ENCODE data around the gene CYP46A1.
A peak's percentile ranks its signal among the peaks of the same experiment; 100 is the strongest.

The CYP46A1 gene

DNA sequence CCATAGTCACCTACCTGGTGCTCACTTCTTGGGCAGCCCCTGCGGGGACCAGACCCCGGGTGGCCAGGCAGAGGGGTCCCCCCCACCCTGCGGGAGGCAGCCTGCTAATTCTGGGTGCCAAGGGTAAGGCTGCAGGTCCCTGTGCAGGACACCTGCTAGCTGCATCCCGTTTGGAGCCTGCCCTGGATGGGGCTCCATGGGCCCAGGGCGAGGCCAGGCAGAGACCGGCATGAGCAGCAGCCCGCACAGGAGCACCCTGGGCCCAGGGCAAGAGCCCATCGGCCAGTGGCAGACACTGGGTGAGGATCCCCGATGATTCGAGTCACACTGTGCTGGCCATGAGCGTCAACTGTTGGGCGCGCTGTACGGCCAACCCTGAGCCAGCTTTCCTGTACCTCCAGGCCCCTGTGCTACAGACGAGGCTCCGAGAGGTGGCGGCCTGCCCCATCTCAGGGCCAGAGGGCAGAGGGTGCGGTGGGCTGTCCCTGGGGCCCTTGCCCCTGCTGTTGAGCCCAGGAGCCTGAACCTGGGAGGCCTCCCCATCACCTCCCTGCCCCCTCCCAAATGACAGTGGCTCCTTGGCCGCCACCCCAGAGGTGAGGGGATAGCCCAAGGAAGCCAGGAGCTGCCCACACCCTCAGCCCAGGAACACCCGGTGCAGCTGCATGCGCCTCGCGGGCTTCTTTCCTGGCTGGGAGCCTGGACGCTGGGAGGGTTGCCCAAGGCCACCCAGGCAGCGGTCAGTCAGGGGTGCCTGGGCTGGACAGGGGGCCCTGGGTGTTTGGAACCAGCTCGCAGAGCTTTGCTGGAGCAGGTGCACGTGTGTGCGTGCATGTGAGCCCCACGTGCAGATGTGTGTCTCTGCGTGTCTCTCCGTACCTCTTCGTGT is 47.7 kb downstream of the CYP46A1 start:
- ATAC-seq, result no peak

- no peak for ATAC-seq
Observed at GRCh38 chr14:99732436-99733210, 48.5 kb downstream of the CYP46A1 start.

- no peak for ATAC-seq
Observed at GRCh38 chr14:99733211-99733539, 49.1 kb downstream of the CYP46A1 start.

- ATAC-seq, result no peak
Observed at GRCh38 chr14:99733540-99734405, 49.7 kb downstream of the CYP46A1 start.

DNA sequence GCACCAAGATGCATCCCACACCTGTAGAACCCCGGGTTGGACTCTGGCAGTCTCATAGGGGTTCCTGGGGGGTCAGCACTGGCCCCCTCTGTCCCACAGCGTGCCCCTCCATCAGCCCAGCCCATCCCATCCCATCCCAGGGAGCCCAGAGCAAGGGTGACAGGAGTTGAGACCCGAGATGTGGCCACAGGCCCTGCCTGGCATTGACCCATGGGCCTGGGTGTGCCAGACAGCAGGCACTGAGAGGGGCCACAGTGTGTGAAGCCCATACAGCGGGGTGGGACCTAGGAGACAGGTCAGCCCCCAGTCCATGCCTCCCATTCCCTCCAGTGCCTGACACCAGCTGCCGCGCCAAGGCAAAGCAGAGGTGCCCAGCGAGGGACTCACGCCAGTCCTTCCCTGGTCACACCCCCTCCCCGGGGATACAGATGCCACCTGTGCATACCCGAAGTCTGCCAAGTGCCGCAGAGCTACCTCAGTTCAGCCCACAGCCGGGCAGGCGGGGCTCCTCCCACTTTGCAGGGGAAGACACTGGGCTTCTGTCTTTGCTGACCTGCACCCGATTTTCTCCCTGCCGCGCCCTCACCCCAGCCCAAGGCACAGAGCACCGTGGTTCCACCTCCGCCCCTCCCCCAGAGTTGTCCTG is 50.4 kb downstream of the CYP46A1 start:
- ATAC-seq, result no peak

DNA sequence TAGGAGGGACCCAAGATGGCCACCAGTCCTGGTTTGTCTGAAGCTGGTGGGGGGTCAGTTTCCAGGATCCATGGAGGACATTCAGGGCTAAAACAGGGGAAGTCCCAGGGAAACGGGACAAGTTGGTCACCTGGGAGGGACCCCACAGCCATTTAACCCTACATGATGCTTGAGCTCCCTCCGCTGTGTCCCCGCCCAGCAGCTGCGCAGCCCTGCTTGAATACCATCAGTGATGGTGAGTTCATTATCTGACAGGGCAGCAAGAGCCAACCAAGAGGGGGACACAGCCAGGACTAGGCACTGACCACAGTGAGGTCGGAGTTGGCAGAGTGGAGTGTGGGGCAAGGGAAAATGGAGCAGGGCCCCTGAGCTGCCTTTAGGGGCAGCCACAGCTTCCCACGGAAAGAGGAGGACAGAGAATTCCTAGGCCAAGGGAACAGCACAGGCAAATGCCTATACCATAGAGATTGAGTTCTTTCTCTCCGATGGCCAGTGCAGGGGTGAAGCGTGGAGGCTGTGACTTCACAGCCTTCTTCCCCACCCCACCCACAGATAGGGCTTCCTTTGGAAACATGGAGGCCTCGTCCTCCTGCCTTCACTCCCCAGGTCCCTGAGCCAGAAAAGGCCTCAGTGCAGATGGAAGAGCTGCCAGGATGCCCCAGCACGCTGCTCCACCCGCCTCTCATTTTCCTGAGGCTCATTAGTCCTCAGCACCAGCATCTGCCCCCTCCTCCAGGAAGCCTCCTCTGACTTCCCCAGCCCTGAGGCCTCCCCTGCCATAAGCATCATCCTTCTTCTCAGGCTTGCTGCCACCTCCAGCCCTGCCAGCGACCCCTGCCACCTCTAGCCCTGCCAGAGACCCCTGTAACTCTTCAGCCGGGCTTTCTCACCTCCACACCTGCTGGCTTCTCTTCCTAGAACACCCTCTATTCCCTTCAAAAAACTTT is 51.4 kb downstream of the CYP46A1 start:
- no peak for ATAC-seq

- no peak for ATAC-seq
Observed at GRCh38 chr14:99736603-99737371, 52.7 kb downstream of the CYP46A1 start.

- ATAC-seq, result peak in 1 of 2 donors; percentile 27
Observed at GRCh38 chr14:99737451-99737951, 53.4 kb downstream of the CYP46A1 start.

- ATAC-seq, result no peak
Observed at GRCh38 chr14:99737956-99738667, 54.0 kb downstream of the CYP46A1 start.

- ATAC-seq, result no peak
Observed at GRCh38 chr14:99740411-99740810, 56.3 kb downstream of the CYP46A1 start.

DNA sequence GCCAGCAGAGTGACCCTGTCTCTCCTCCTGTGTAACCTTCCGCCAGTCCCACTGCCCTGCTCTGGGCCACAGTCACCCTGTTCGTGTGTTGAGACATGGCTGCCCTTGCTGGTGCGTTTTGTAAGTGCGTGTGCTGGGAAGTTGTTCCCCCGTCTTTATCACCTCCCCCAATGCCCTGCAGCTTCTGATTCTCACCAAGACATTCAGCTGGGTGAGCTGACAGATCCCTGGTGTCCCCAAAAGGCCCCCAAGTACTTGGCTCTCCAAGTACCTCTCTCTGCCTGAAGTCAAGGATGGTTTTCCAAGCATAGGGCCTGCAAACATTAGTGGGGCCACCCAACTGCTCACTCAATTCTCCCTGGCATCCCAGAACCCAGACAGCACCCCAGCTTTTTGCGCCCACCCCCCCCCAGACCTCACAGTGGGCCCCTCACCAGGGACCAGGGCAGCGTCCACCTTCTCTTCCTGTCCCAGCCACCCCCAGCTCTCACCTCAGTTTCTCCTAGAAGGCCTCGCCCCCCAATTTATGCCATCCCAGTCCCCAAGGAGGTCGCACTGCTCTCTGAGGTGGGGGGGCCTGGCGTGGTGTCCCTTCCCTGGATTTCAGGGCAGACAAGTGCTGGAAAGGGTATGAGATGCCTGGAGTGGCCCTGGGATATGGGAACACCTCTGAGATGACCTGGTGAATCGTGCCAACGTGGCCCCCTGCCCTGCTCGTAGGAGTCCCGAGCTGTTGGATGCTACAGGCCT is 57.3 kb downstream of the CYP46A1 start:
- ATAC-seq, result no peak

GRCh38 chr14:99742074-99742473 is 58.0 kb downstream of the CYP46A1 start:
- ATAC-seq, result no peak

DNA sequence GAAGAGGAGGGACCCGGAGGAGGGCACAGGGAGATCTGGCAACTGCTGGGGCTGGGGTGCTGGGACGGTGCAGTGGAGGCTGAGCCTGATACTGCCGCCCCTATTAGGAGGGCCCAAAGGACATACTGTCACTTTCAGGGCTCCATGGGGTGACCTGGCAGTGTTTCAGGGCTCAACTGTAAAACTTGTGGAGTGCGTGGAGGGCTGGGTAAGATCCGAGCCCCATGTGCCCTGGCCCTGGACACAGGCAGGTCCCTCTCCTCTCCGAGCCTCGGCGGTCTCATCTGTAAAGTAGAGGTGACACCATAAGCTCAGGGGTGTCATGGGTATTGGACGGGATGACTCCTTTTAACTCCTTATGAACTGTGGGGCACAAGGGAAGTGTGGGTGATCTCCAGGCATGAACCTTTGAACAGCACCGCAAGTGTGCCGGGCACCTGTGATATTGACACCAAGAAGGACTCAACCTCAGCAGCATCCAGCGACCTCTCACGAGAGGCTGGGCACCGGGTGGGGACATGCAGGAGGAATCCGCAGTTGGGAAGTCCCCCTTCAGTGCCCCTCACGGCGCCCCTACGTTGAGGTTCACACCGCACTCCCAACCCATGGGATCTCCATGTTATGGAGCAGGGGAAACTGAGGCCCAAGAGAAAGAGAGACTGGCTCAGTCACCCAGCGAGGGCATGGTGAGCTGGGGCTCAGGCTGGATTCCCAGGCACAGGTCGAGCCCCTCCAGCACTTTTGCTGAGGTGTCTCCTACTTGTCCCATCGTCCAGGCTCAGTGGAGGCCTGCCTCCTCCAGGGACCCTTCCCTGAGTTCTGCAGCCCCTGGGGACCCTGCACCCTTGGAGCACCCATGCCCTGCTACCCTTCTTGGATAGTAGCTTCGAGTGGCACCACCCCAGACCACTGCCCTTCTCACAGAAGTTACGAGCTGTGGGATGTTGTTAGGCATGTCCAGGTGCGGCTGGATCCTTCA is 58.7 kb downstream of the CYP46A1 start:
- ATAC-seq, result no peak

- no peak for ATAC-seq
Observed at GRCh38 chr14:99744199-99744872, 60.2 kb downstream of the CYP46A1 start.

DNA sequence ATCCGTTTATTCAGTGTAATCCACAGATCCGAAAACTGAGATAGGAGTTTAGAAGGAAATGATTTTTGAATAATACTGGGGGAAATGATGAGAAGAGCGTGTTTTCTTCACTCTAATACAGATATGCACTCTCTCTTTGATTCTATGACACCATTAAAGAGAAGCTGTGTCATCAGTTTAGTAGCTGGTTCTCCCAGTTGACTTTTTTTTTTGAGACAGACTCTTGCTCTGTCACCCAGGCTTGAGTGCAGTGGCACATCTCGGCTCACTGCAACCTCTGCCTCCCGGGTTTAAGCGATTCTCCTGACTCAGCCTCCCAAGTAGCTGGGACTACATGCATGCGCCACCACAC is 60.8 kb downstream of the CYP46A1 start:
- no peak for ATAC-seq

- ATAC-seq, result no peak
Observed at GRCh38 chr14:99745307-99745951, 61.3 kb downstream of the CYP46A1 start.

GRCh38 chr14:99747167-99747566 is 63.1 kb downstream of the CYP46A1 start:
- no peak for ATAC-seq
